H1 (cell line): ENCODE measurements around the gene ARID5B. TPM values are rescaled to one million over a fixed set of nuclear protein-coding genes. Genes with fewer than 3 reads are reported as not detected.

ENCODE experiments used
- CTCF ChIA-PET: fragments of 300-600 bp; sonication (Branson Sonifier 250); formaldehyde crosslinking; loops from one replicate; lab custom pipeline; 2021; ENCODE audit not compliant: partially characterized antibody; lab: Charles Lee
- POLR2A ChIA-PET: fragments of 300-600 bp; sonication (Branson Sonifier 250); formaldehyde crosslinking; loops from one replicate; lab custom pipeline; 2021; ENCODE audit warnings: inconsistent platforms; ENCODE audit not compliant: partially characterized antibody; lab: Charles Lee
- DNase-seq, 2 experiments: peaks; one replicate each; pipeline versions ENCODE4 v3.0.0 to v3.0.0-alpha.2; 2010 to 2022; ENCODE audit warnings: low spot score in 2 of 2, low read depth in 1 of 2, mixed read lengths in 1 of 2
- FAIRE-seq: peaks from 2 replicates; lab custom pipeline; 2011; peaks lifted over from hg19 to GRCh38; lab: Jason Lieb, UNC
- H2AFZ ChIP-seq: 2 replicates; pipeline ENCODE4 v1.8.1; 2012; ENCODE audit warnings: low read length, inconsistent platforms
- H2AK5ac ChIP-seq: 2 replicates; pipeline ENCODE4 v1.6.1; 2013; ENCODE audit warnings: low read depth, low read length
- H2BK120ac ChIP-seq: replicated peaks from 2 replicates; pipeline ENCODE3; 2013; ENCODE audit warnings: low read depth, low read length, inconsistent platforms
- H2BK12ac ChIP-seq: 2 replicates; pipeline ENCODE4 v1.6.1; 2013; ENCODE audit warnings: low read depth, low read length
- H2BK15ac ChIP-seq: 2 replicates; pipeline ENCODE4 v1.6.1; 2013; ENCODE audit warnings: low read length
- H2BK20ac ChIP-seq: 2 replicates; pipeline ENCODE4 v1.6.1; 2013; ENCODE audit warnings: low read length
- H2BK5ac ChIP-seq: 2 replicates; pipeline ENCODE4 v1.6.1; 2013; ENCODE audit warnings: low read depth, low read length
- H3K14ac ChIP-seq: 2 replicates; pipeline ENCODE4 v1.6.1; 2013; ENCODE audit warnings: inconsistent platforms; ENCODE audit not compliant: insufficient read length
- H3K18ac ChIP-seq: 2 replicates; pipeline ENCODE4 v1.6.1; 2013; ENCODE audit warnings: low read length; ENCODE audit errors: extremely low read depth
- H3K23ac ChIP-seq: 2 replicates; pipeline ENCODE4 v1.6.1; 2013; ENCODE audit warnings: inconsistent platforms; ENCODE audit not compliant: insufficient read length
- H3K23me2 ChIP-seq: 2 replicates; pipeline ENCODE4 v1.6.1; 2013; ENCODE audit warnings: low read depth, low read length
- H3K27ac ChIP-seq: 2 replicates; pipeline ENCODE4 v1.6.1; 2011; ENCODE audit warnings: low read depth, low read length, inconsistent platforms
- H3K27me3 ChIP-seq, 4 experiments: replicated peaks in 1 of 4; 1 replicate in 1 of 4; 2 replicates in 3 of 4; pipeline versions ENCODE4 v1.6.1 to v1.8.1; 2011 to 2013; ENCODE audit warnings: low read length in 3 of 4, mild to moderate bottlenecking in 3 of 4, inconsistent platforms in 2 of 4, mixed read lengths in 2 of 4, moderate library complexity in 1 of 4; ENCODE audit not compliant: control insufficient read depth in 3 of 4, insufficient read depth in 3 of 4; ENCODE audit errors: extremely low read depth in 1 of 4
- H3K36me3 ChIP-seq, 4 experiments: 2 replicates each; pipeline versions ENCODE4 v1.6.1 to v1.8.1; 2011 to 2013; ENCODE audit warnings: mild to moderate bottlenecking in 4 of 4, low read length in 3 of 4, moderate library complexity in 2 of 4, control low read depth in 1 of 4, inconsistent platforms in 1 of 4; ENCODE audit not compliant: insufficient read depth in 4 of 4, control insufficient read depth in 2 of 4
- H3K4ac ChIP-seq: replicated peaks from 2 replicates; pipeline ENCODE3; 2013; ENCODE audit warnings: low read length, low read depth, mixed read lengths, inconsistent platforms; ENCODE audit not compliant: insufficient read length
- H3K4me1 ChIP-seq, 4 experiments: replicated peaks in 1 of 4; 1 replicate in 1 of 4; 2 replicates in 3 of 4; pipeline versions ENCODE4 v1.6.1 to v1.8.1; 2011 to 2013; ENCODE audit warnings: low read length in 3 of 4, inconsistent platforms in 2 of 4, mixed read lengths in 1 of 4; ENCODE audit not compliant: insufficient read depth in 4 of 4, control insufficient read depth in 3 of 4
- H3K4me2 ChIP-seq, 2 experiments: 2 replicates each; pipeline versions ENCODE4 v1.6.1 to v1.8.1; 2011 to 2013; ENCODE audit warnings: low read depth in 2 of 2, low read length in 2 of 2, control low read depth in 1 of 2, inconsistent platforms in 1 of 2, mild to moderate bottlenecking in 1 of 2; ENCODE audit not compliant: insufficient read depth in 1 of 2
- H3K4me3 ChIP-seq, 4 experiments: fragments of 200-600, 300-600 bp in 1 of 4; sonication (generic), shearing (Covaris generic), sonication (Bioruptor Twin) in 1 of 4; 2 replicates each; pipeline versions ENCODE4 v1.5.1 to v1.8.1; 2011 to 2016; ENCODE audit warnings: low read length in 4 of 4, low read depth in 3 of 4, control low read depth in 2 of 4, inconsistent platforms in 2 of 4, mild to moderate bottlenecking in 2 of 4, mixed read lengths in 1 of 4, moderate library complexity in 1 of 4; ENCODE audit not compliant: insufficient read depth in 2 of 4; ENCODE audit errors: extremely low read depth in 1 of 4
- H3K56ac ChIP-seq: replicated peaks from 2 replicates; pipeline ENCODE3; 2013; ENCODE audit warnings: low read depth, mild to moderate bottlenecking, mixed read lengths, low read length, inconsistent platforms; ENCODE audit not compliant: insufficient read length
- H3K79me1 ChIP-seq: 2 replicates; pipeline ENCODE4 v1.6.1; 2013; ENCODE audit warnings: low read depth, low read length, control low read depth
- H3K79me2 ChIP-seq, 2 experiments: 2 replicates each; pipeline versions ENCODE4 v1.6.1 to v1.8.1; 2012 to 2013; ENCODE audit warnings: low read length in 2 of 2, mild to moderate bottlenecking in 2 of 2, inconsistent platforms in 1 of 2; ENCODE audit not compliant: insufficient read depth in 2 of 2, control insufficient read depth in 1 of 2
- H3K9ac ChIP-seq, 4 experiments: replicated peaks in 1 of 4; 1 replicate in 1 of 4; 2 replicates in 3 of 4; pipeline versions ENCODE4 v1.6.1 to v1.8.1; 2011 to 2013; ENCODE audit warnings: low read depth in 3 of 4, low read length in 3 of 4, control low read depth in 2 of 4, mild to moderate bottlenecking in 2 of 4, moderate library complexity in 2 of 4, inconsistent platforms in 1 of 4; ENCODE audit errors: extremely low read depth in 1 of 4
- H3K9me3 ChIP-seq, 2 experiments: 2 replicates each; pipeline versions ENCODE4 v1.6.1 to v1.8.1; 2012 to 2013; ENCODE audit warnings: mild to moderate bottlenecking in 2 of 2, moderate library complexity in 2 of 2, control low read depth in 1 of 2, inconsistent platforms in 1 of 2, low read depth in 1 of 2, low read length in 1 of 2, mixed read lengths in 1 of 2; ENCODE audit not compliant: insufficient read depth in 2 of 2
- H4K20me1 ChIP-seq, 2 experiments: replicated peaks in 1 of 2; 2 replicates each; pipeline versions ENCODE3 to v1.8.1; 2011 to 2013; ENCODE audit warnings: inconsistent platforms in 2 of 2, low read length in 2 of 2, mild to moderate bottlenecking in 1 of 2; ENCODE audit not compliant: insufficient read depth in 2 of 2, control insufficient read depth in 1 of 2
- H4K5ac ChIP-seq: 2 replicates; pipeline ENCODE4 v1.6.1; 2013; ENCODE audit warnings: low read length, low read depth, mixed read lengths, inconsistent platforms; ENCODE audit not compliant: insufficient read length
- H4K8ac ChIP-seq: 2 replicates; pipeline ENCODE4 v1.8.0; 2013; ENCODE audit warnings: mild to moderate bottlenecking, moderate library complexity, low read length, inconsistent platforms; ENCODE audit not compliant: insufficient read depth; ENCODE audit errors: extremely low read depth
- H4K91ac ChIP-seq: replicated peaks from 2 replicates; pipeline ENCODE3; 2013; ENCODE audit warnings: low read length, mixed read lengths, inconsistent platforms; ENCODE audit not compliant: insufficient read length
- JUN ChIP-seq: IDR thresholded peaks from 2 replicates; pipeline ENCODE4 v1.6.1; 2011; ENCODE audit warnings: low read depth, mild to moderate bottlenecking, improper control_type of control experiment, low read length
- KDM1A ChIP-seq: fragments of 200-600, 300-600 bp; sonication (generic); IDR thresholded peaks from 2 replicates; pipeline ENCODE4 v1.7.1; 2016; ENCODE audit warnings: mild to moderate bottlenecking, low read length, borderline replicate concordance
- NANOG ChIP-seq: IDR thresholded peaks from 2 replicates; pipeline ENCODE4 v1.6.1; 2011; ENCODE audit warnings: low read length, low read depth, mild to moderate bottlenecking, inconsistent platforms; ENCODE audit not compliant: insufficient read depth, poor library complexity, severe bottlenecking
- RNF2 ChIP-seq: fragments of 200-900, 300-1000 bp; sonication (generic); IDR thresholded peaks from 2 replicates; pipeline ENCODE4 v1.7.1; 2016; ENCODE audit warnings: borderline replicate concordance, low read depth, mild to moderate bottlenecking, antibody characterized with exemption, low read length; ENCODE audit not compliant: poor library complexity, severe bottlenecking; ENCODE audit errors: missing control alignments
- SAP30 ChIP-seq: fragments of 300-600 bp; sonication (generic); IDR thresholded peaks from 2 replicates; pipeline ENCODE4 v1.7.1; 2012; ENCODE audit warnings: low read length, moderate library complexity, mild to moderate bottlenecking, inconsistent platforms; ENCODE audit not compliant: insufficient read depth, insufficient replicate concordance
- TAF7 ChIP-seq: optimal IDR thresholded peaks from 2 replicates; pipeline ENCODE3; 2011; ENCODE audit warnings: low read depth, mild to moderate bottlenecking, inconsistent platforms, low read length, moderate library complexity, borderline replicate concordance
- TCF12 ChIP-seq: IDR thresholded peaks from 2 replicates; pipeline ENCODE4 v1.6.1; 2011; ENCODE audit warnings: low read depth, mild to moderate bottlenecking, low read length
- TEAD4 ChIP-seq: IDR thresholded peaks from 2 replicates; pipeline ENCODE4 v1.6.1; 2012; ENCODE audit warnings: low read depth, low read length, inconsistent platforms, mixed read lengths
- WGBS, 2 experiments: shearing (Covaris generic) in 1 of 2; methylation state at CpG; one replicate each; pipeline versions ENCODE4 v1.1.6 to v1.1.7; 2013 to 2015; ENCODE audit warnings: low lambda C conversion rate in 2 of 2, mixed read lengths in 2 of 2, inconsistent platforms in 1 of 2, low coverage in 1 of 2, missing lambda C conversion rate in 1 of 2; ENCODE audit not compliant: insufficient replicate concordance in 2 of 2, insufficient coverage in 1 of 2, insufficient read length in 1 of 2; ENCODE audit errors: extremely low coverage in 1 of 2, missing lambda C conversion rate in 1 of 2; 5-methylcytosine and 5-hydroxymethylcytosine counted together
- polyA plus RNA-seq, 7 experiments: library from polyadenylated mRNA; depleted of rRNA in 3 of 7; stranded (reverse) in 5 of 7; unstranded in 2 of 7; fragments of >200 nt in 5 of 7; fragments of 200-250 nt in 2 of 7; gene quantifications; 1 replicate in 5 of 7; 2 replicates in 1 of 7; 4 replicates in 1 of 7; pipeline versions ENCODE4 v1.2.1 to v1.2.3, GENCODE V29; 2011 to 2013; ENCODE audit warnings: missing spikeins in 2 of 7, mixed read lengths in 2 of 7
- total RNA-seq: library from RNA; stranded (reverse); fragmentation: NEBNext Ultra II Directional; extraction: Animal tissue kit (Norgen Biotek cat#: 25700); gene quantifications from 2 replicates; pipeline ENCODE4 v1.2.1, GENCODE V29; 2021

Gene ARID5B
- total and polyA plus RNA-seq, 2 of the 8 experiments (the other 6 are each of a cell fraction or from before 2014, with no cell fraction given): 0.21 to 1.1 TPM

- no peak for FAIRE-seq
- H2BK20ac ChIP-seq: no peak overlapping the region
- no peaks in the 10 kb centered on the region for H3K27me3 ChIP-seq
- H2BK5ac ChIP-seq: no peak overlapping the region
- WGBS, 2 experiments: 51% methylated on average over 3 of the region's 3 CpGs; no CpG with 5 or more reads in 1 of the 2 experiments
- H2BK15ac ChIP-seq: no peak overlapping the region
- H3K23me2 ChIP-seq: no peaks in the 10 kb centered on the region
- H2BK120ac ChIP-seq: no peak overlapping the region
- H3K79me2 ChIP-seq: no peaks in the 10 kb centered on the region
- no peaks in the 10 kb centered on the region for H3K9me3 ChIP-seq
- no peak overlapping the region for H3K23ac ChIP-seq
- H4K5ac ChIP-seq: no peak overlapping the region
- H3K4me1 ChIP-seq: peaks cover 0 to 4% (median 1%) of the 10 kb centered on the region in 4 experiments; a peak in 3 of 7 replicates
- DNase-seq: no peak
- no peaks in the 10 kb centered on the region for H4K20me1 ChIP-seq
- H2BK12ac ChIP-seq: no peak overlapping the region
- no peak overlapping the region for H3K4ac ChIP-seq
- no peak overlapping the region for H2AK5ac ChIP-seq
- ChIA-PET CTCF (interaction anchor here (1.2 kb wide), 1 partner anchor 849 kb away, joined by 3 read pairs; no protein-coding TSS in a partner anchor), POLR2A (no interaction called here)
- no peak overlapping the region for H3K9ac ChIP-seq
- H3K79me1 ChIP-seq: no peaks in the 10 kb centered on the region
- no peak overlapping the region for H2AFZ ChIP-seq
- TF ChIP-seq NANOG: no peak
- TF ChIP-seq SAP30: no peak
- TF ChIP-seq TCF12: no peak
- no peak for TF ChIP-seq RNF2
- no peak for TF ChIP-seq JUN
- TF ChIP-seq TEAD4: no peak
- no peak for TF ChIP-seq KDM1A
- TF ChIP-seq TAF7: no peak
- no peak overlapping the region for H4K91ac ChIP-seq
- no peak overlapping the region for H3K27ac ChIP-seq
- H3K4me3 ChIP-seq: no peak overlapping the region
- no peak overlapping the region for H3K14ac ChIP-seq
- no peaks in the 10 kb centered on the region for H3K36me3 ChIP-seq
- no peak overlapping the region for H4K8ac ChIP-seq
- H3K56ac ChIP-seq: no peak overlapping the region
- no peak overlapping the region for H3K18ac ChIP-seq
- no peak overlapping the region for H3K4me2 ChIP-seq
These were observed 64.3 kb downstream of the ARID5B start for GRCh38 chr10:61965703-61966395.
